ENCODE measurements around the gene DCAF5. TPM values are rescaled to one million over a fixed set of nuclear protein-coding genes. Genes with fewer than 3 reads are reported as not detected.
A peak's percentile ranks its signal among the peaks of the same experiment; 100 is the strongest.

The DCAF5 gene, protein sequence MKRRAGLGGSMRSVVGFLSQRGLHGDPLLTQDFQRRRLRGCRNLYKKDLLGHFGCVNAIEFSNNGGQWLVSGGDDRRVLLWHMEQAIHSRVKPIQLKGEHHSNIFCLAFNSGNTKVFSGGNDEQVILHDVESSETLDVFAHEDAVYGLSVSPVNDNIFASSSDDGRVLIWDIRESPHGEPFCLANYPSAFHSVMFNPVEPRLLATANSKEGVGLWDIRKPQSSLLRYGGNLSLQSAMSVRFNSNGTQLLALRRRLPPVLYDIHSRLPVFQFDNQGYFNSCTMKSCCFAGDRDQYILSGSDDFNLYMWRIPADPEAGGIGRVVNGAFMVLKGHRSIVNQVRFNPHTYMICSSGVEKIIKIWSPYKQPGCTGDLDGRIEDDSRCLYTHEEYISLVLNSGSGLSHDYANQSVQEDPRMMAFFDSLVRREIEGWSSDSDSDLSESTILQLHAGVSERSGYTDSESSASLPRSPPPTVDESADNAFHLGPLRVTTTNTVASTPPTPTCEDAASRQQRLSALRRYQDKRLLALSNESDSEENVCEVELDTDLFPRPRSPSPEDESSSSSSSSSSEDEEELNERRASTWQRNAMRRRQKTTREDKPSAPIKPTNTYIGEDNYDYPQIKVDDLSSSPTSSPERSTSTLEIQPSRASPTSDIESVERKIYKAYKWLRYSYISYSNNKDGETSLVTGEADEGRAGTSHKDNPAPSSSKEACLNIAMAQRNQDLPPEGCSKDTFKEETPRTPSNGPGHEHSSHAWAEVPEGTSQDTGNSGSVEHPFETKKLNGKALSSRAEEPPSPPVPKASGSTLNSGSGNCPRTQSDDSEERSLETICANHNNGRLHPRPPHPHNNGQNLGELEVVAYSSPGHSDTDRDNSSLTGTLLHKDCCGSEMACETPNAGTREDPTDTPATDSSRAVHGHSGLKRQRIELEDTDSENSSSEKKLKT
- 57.8 TPM for total RNA-seq
- long read RNA-seq, full-length matches to known transcripts: 16 of 54 reads
- long read RNA-seq, partial matches to known transcripts: 0 of 54 reads
- long read RNA-seq, other reads (novel, unspliced or antisense): 38 of 54 reads

DNA sequence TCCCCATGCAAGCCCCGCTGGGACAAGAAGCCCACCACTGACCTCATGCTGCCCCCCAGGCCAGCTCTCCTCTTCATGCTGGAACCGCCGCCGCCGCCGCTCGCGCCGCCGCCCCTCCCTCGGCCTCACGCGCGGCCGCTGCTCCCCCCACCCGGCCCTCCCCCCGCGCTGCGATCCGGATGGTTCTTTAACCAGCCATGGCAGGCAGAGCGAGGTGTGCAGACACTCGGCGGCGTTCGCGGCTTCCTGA, at the start of gene DCAF5:
DCAF5 (minus strand) TSS at position 218 of the 250 bp plus-strand sequence; CDS start at position 77, 141 bp downstream.
- H3K36me3 ChIP-seq: peaks cover 13% of the 10 kb centered on the region
- peaks cover 53% of the 10 kb centered on the region for H3K4me1 ChIP-seq
- intact Hi-C loops (cut with micrococcal nuclease): no loop called here
- peak within 1 kb of the TSS; percentile 96 for H3K27ac ChIP-seq (replicated peaks)
- H3K9me3 ChIP-seq (replicated peaks): no peaks in the 10 kb centered on the region
- DNase-seq: peak; percentile 94
- no peaks in the 10 kb centered on the region for H3K27me3 ChIP-seq (ENCODE audit: low read depth)
- peak within 1 kb of the TSS; percentile 94 for H3K4me3 ChIP-seq
- TF ChIP-seq, protein P1, sequence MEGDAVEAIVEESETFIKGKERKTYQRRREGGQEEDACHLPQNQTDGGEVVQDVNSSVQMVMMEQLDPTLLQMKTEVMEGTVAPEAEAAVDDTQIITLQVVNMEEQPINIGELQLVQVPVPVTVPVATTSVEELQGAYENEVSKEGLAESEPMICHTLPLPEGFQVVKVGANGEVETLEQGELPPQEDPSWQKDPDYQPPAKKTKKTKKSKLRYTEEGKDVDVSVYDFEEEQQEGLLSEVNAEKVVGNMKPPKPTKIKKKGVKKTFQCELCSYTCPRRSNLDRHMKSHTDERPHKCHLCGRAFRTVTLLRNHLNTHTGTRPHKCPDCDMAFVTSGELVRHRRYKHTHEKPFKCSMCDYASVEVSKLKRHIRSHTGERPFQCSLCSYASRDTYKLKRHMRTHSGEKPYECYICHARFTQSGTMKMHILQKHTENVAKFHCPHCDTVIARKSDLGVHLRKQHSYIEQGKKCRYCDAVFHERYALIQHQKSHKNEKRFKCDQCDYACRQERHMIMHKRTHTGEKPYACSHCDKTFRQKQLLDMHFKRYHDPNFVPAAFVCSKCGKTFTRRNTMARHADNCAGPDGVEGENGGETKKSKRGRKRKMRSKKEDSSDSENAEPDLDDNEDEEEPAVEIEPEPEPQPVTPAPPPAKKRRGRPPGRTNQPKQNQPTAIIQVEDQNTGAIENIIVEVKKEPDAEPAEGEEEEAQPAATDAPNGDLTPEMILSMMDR (IDR thresholded peaks at IDR 0.05; ENCODE audit: borderline replicate concordance): no peak

DNA sequence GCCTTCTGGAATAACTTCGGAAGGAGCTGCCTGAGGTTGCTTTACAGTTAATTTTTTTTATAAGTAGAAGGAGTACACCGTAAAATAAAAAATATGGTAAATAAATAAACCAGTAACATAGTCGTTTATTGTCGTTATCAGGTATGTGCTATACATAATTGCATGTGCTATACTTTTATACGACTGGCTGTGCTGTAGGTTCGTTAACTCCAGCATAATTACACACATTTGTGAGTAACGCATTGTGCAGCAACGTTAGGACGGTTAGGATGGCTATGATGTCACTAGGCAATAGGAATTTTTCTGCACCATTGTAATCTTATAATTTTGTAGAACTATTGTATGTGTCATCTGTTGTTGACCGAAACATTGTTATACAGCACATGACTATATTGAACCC, 46.9 kb upstream of the DCAF5 start:
- no peaks in the 10 kb centered on the region for H3K9me3 ChIP-seq (replicated peaks)
- intact Hi-C loops (cut with micrococcal nuclease): no loop called here
- no peaks in the 10 kb centered on the region for H3K4me1 ChIP-seq
- H3K27me3 ChIP-seq (ENCODE audit: low read depth): no peaks in the 10 kb centered on the region
- no peak overlapping the region for H3K4me3 ChIP-seq
- H3K27ac ChIP-seq (replicated peaks): no peak overlapping the region
- DNase-seq: no peak
- TF ChIP-seq, protein P1 (IDR thresholded peaks at IDR 0.05; ENCODE audit: borderline replicate concordance): no peak
- H3K36me3 ChIP-seq: peaks cover 4% of the 10 kb centered on the region

DNA sequence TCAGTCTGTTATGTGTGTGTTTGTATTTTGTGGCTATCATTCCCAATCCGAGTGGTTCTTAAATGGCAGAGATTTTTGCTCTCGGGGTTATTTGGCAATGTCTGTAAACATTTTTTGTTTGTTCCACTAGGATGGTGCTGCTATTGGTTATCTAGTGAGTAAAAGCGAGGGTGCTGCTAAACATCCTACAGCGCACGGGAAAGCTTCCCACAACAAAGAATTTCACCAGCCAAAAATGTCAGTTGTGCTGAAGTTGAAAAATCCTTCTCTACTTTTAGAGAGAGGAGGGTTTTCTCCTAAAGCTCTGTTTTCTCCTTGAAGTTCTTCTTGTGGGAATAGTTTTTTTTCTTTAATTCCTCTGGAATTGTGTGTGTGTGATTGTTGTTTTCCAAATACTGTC, 40.8 kb upstream of the DCAF5 start:
- intact Hi-C loops (cut with micrococcal nuclease): no loop called here
- no peak for DNase-seq
- H3K9me3 ChIP-seq (replicated peaks): no peaks in the 10 kb centered on the region
- H3K27me3 ChIP-seq (ENCODE audit: low read depth): no peaks in the 10 kb centered on the region
- no peak overlapping the region for H3K4me3 ChIP-seq
- TF ChIP-seq, protein P1 (IDR thresholded peaks at IDR 0.05; ENCODE audit: borderline replicate concordance): no peak
- H3K4me1 ChIP-seq: peaks cover 15% of the 10 kb centered on the region
- H3K27ac ChIP-seq (replicated peaks): no peak overlapping the region
- H3K36me3 ChIP-seq: no peaks in the 10 kb centered on the region

DNA sequence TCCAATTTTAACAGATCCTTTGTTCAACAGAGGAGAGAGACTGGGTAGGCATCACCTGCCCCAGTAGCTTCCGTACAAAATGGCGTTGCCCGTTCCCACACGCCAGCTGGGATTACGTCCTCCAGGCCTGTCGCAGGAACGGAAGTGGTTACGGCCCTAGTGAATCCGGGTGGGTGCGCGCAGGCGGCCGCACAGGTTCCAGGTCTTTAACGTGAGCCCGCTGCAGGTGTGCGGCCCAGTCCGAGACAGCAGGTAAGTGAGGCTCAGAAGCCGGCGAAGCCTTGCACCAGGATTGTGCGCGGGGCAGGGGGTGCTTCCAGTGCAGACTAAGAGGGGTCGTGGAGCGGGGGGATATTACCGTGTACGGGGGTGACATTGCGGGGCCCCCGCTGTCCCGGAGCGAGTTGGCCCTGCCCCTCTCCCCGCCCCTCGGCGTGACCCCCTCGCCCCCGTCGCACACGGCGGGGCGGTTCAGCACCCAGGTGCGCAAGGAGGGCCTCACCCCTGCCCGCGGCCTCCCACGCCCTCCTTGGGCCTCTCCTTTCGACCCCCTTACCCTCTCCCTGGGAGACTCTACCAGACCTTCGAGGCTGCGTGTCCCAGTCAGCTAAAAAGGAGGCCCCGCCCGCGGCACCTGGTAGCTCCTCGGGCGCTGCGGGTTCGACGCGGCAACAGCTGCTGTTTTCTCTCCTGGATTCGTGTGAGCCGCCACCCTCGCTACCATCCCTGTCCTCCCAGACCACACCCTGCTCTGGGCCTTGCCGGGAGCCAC, 38.6 kb upstream of the DCAF5 start, which contains the start of gene EXD2:
EXD2 (plus strand) TSS at position 159 of the 772 bp plus-strand sequence. CDS start 17,973 bp downstream, outside the sequence.
- Histone ChIP-seq H3K4me3 (peak within 1 kb of the TSS; percentile 99), H3K36me3 (no peaks in the 10 kb centered on the region), H3K9me3 (replicated peaks) (no peaks in the 10 kb centered on the region), H3K27me3 (ENCODE audit: low read depth) (no peaks in the 10 kb centered on the region), H3K27ac (replicated peaks) (peak within 1 kb of the TSS; percentile 84), H3K4me1 (peaks cover 15% of the 10 kb centered on the region)
- intact Hi-C loops (cut with micrococcal nuclease): no loop called here
- peak; percentile 87 for DNase-seq
- TF ChIP-seq, protein P1 (IDR thresholded peaks at IDR 0.05; ENCODE audit: borderline replicate concordance): no peak

DNA sequence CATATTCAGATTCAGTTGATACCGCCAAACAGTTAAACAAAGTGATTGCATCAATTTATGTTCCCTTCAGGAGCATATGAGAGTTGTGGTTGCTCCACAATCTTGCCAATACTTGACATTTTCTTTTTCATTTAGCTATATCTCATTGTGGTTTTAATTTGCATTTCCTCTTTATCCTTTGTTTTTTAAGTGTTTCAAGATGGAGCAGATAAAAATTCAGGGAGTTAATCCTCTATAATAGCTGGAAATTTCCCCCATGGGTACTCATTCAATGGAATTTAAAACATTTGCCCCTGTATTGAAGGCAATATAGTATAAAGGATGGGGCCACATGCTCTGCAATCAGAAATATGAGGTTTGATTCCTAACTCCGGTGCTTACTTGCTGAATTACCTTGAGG, 37.3 kb upstream of the DCAF5 start:
- TF ChIP-seq, protein P1 (IDR thresholded peaks at IDR 0.05; ENCODE audit: borderline replicate concordance): no peak
- DNase-seq: no peak
- intact Hi-C loops (cut with micrococcal nuclease): no loop called here
- no peaks in the 10 kb centered on the region for H3K27me3 ChIP-seq (ENCODE audit: low read depth)
- H3K27ac ChIP-seq (replicated peaks): no peak overlapping the region
- peaks cover 15% of the 10 kb centered on the region for H3K4me1 ChIP-seq
- H3K9me3 ChIP-seq (replicated peaks): no peaks in the 10 kb centered on the region
- H3K36me3 ChIP-seq: no peaks in the 10 kb centered on the region
- no peak overlapping the region for H3K4me3 ChIP-seq
